ENCODE results near the gene MOB4.
A peak's percentile ranks its signal among the peaks of the same experiment; 100 is the strongest.

DNA sequence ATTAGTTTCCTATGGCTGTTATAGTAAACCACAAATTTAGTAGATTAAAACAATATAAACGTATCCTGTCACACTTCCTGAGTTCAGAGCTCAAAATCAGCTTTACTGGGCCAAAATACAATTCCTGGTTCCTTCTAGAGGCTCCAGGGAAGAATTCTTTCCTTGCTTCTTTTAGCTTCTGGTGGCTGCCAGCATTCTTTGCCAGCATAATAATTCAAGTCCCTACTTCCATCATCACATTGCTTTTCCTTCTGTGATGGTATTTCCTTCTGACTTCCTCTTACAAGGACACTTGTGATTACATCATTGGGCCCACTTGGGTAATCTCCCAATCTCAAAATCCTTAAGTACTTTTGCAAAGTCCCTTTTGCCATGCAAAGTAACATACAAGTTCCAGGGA, 40.6 kb downstream of the MOB4 start:
- TF ChIP-seq, protein P1, sequence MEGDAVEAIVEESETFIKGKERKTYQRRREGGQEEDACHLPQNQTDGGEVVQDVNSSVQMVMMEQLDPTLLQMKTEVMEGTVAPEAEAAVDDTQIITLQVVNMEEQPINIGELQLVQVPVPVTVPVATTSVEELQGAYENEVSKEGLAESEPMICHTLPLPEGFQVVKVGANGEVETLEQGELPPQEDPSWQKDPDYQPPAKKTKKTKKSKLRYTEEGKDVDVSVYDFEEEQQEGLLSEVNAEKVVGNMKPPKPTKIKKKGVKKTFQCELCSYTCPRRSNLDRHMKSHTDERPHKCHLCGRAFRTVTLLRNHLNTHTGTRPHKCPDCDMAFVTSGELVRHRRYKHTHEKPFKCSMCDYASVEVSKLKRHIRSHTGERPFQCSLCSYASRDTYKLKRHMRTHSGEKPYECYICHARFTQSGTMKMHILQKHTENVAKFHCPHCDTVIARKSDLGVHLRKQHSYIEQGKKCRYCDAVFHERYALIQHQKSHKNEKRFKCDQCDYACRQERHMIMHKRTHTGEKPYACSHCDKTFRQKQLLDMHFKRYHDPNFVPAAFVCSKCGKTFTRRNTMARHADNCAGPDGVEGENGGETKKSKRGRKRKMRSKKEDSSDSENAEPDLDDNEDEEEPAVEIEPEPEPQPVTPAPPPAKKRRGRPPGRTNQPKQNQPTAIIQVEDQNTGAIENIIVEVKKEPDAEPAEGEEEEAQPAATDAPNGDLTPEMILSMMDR (IDR thresholded peaks at IDR 0.05): no peak
- TF ChIP-seq EP300 (IDR thresholded peaks at IDR 0.05): peak in 1 of 2 donors; percentile 38
- no peak for TF ChIP-seq POLR2A (IDR thresholded peaks at IDR 0.05)

Data from tibial nerve (tissue), 4 donors.